Endothelial cell of umbilical vein (primary cell): ENCODE data around the gene ACAA1. TPM values are rescaled to one million over a fixed set of nuclear protein-coding genes. Genes with fewer than 3 reads are reported as not detected.

ENCODE experiments used
- BruUV-seq: library from RNA; stranded (reverse); fragments of 400-500 nt; replicated peaks from 2 replicates; lab custom pipeline; 2021; lab: Mats Ljungman, UMichigan
- CTCF ChIA-PET: fragments of 300-600, 350-600 bp; sonication (Branson Sonifier 250); formaldehyde crosslinking; loops from one replicate; lab custom pipeline; 2021; ENCODE audit warnings: antibody characterized with exemption, inconsistent platforms; lab: Charles Lee
- POLR2A ChIA-PET: fragments of 300-600, 350-600 bp; sonication (Branson Sonifier 250); formaldehyde crosslinking; loops from one replicate; lab custom pipeline; 2021; ENCODE audit warnings: antibody characterized with exemption, inconsistent platforms; lab: Charles Lee
- DNase-seq: peaks from one replicate; pipeline ENCODE4 v3.0.0-alpha.2; 2011; ENCODE audit warnings: low read depth, low spot score
- FAIRE-seq: peaks from 2 replicates; lab custom pipeline; 2011; peaks lifted over from hg19 to GRCh38; lab: Jason Lieb, UNC
- H2AFZ ChIP-seq: 2 replicates; pipeline ENCODE4 v1.6.0; 2012; ENCODE audit warnings: low read depth, low read length, control low read depth, inconsistent platforms
- H3K27ac ChIP-seq: 2 replicates; pipeline ENCODE4 v1.5.1; 2011; ENCODE audit warnings: low read depth, mild to moderate bottlenecking, control low read depth, low read length, moderate library complexity; ENCODE audit not compliant: insufficient read depth
- H3K27me3 ChIP-seq, 2 experiments: 2 replicates each; pipeline versions ENCODE4 v1.6.0 to v1.6.1; 2011; ENCODE audit warnings: low read length in 2 of 2, mixed read lengths in 1 of 2; ENCODE audit not compliant: control insufficient read depth in 2 of 2, insufficient read depth in 2 of 2
- H3K36me3 ChIP-seq, 2 experiments: 2 replicates in 1 of 2; 3 replicates in 1 of 2; pipeline ENCODE4 v1.5.1; 2011; ENCODE audit warnings: low read length in 2 of 2, mild to moderate bottlenecking in 1 of 2, moderate library complexity in 1 of 2; ENCODE audit not compliant: control insufficient read depth in 2 of 2, insufficient read depth in 2 of 2; ENCODE audit errors: extremely low read depth in 1 of 2
- H3K4me1 ChIP-seq: 3 replicates; pipeline ENCODE4 v1.5.1; 2011; ENCODE audit warnings: mild to moderate bottlenecking, low read length; ENCODE audit not compliant: control insufficient read depth, insufficient read depth; ENCODE audit errors: extremely low read depth
- H3K4me2 ChIP-seq: 2 replicates; pipeline ENCODE4 v1.6.1; 2011; ENCODE audit warnings: low read length, control low read depth, mixed read lengths; ENCODE audit not compliant: insufficient read depth
- H3K4me3 ChIP-seq, 3 experiments: fragments of 200-600 bp in 1 of 3; sonication (generic), shearing (Covaris generic) in 1 of 3; replicated peaks in 1 of 3; 2 replicates each; pipeline ENCODE4 v1.5.1; 2011 to 2016; ENCODE audit warnings: control low read depth in 3 of 3, low read length in 3 of 3, mild to moderate bottlenecking in 2 of 3, inconsistent platforms in 1 of 3, low read depth in 1 of 3, moderate library complexity in 1 of 3; ENCODE audit not compliant: insufficient read depth in 1 of 3
- H3K79me2 ChIP-seq: 2 replicates; pipeline ENCODE4 v1.6.0; 2012; ENCODE audit warnings: low read length, inconsistent platforms; ENCODE audit not compliant: control insufficient read depth, insufficient read depth
- H3K9ac ChIP-seq: replicated peaks from 2 replicates; pipeline ENCODE3; 2011; ENCODE audit warnings: low read length, control low read depth; ENCODE audit not compliant: insufficient read depth; ENCODE audit errors: extremely low read depth
- H3K9me1 ChIP-seq: replicated peaks from 3 replicates; pipeline ENCODE4 v1.6.0; 2011; ENCODE audit warnings: mild to moderate bottlenecking, low read length; ENCODE audit not compliant: control insufficient read depth, insufficient read depth; ENCODE audit errors: extremely low read depth
- H3K9me3 ChIP-seq: replicated peaks from 2 replicates; pipeline ENCODE4 v1.5.1; 2012; ENCODE audit warnings: low read length, inconsistent platforms; ENCODE audit not compliant: control insufficient read depth, insufficient read depth
- H4K20me1 ChIP-seq: replicated peaks from 2 replicates; pipeline ENCODE3; 2011; ENCODE audit warnings: mild to moderate bottlenecking, low read length; ENCODE audit not compliant: control insufficient read depth, insufficient read depth; ENCODE audit errors: extremely low read depth
- EZH2 ChIP-seq: IDR thresholded peaks from 2 replicates; pipeline ENCODE4 v1.6.1; 2012; ENCODE audit warnings: borderline replicate concordance, low read depth, mild to moderate bottlenecking, moderate library complexity, low read length, inconsistent platforms; ENCODE audit not compliant: severe bottlenecking
- FOS ChIP-seq: IDR thresholded peaks from 2 replicates; pipeline ENCODE4 v1.6.1; 2011; ENCODE audit warnings: mild to moderate bottlenecking, low read length, moderate library complexity, borderline replicate concordance; ENCODE audit not compliant: insufficient read depth
- GATA2 ChIP-seq: IDR thresholded peaks from 2 replicates; pipeline ENCODE4 v1.7.0; 2011; ENCODE audit warnings: low read depth, mild to moderate bottlenecking, moderate library complexity, mixed read lengths, low read length; ENCODE audit not compliant: insufficient read length, insufficient read depth
- JUN ChIP-seq: IDR thresholded peaks from 2 replicates; pipeline ENCODE4 v1.6.1; 2011; ENCODE audit warnings: borderline replicate concordance, low read depth; ENCODE audit not compliant: insufficient read length, insufficient read depth
- MYC ChIP-seq: IDR thresholded peaks from one replicate; pipeline ENCODE4 v1.6.1; 2011; ENCODE audit warnings: mild to moderate bottlenecking, low read depth, low read length
- POLR2A ChIP-seq: IDR thresholded peaks from 2 replicates; pipeline ENCODE4 v1.6.1; 2012; ENCODE audit warnings: low read depth, mild to moderate bottlenecking, control low read depth, low read length
- dilution Hi-C: fragments of 300-500 bp; cut with MboI; formaldehyde crosslinking; loops from one replicate; pipeline ENCODE4 v1.15.0; 2019; ENCODE audit warnings: low sequenced_read_pairs; ENCODE audit not compliant: extremely low pct_ligation_motif_present
- intact Hi-C: fragments of 100-400 bp; cut with micrococcal nuclease; formaldehyde crosslinking; loops from one replicate; pipeline ENCODE4 v1.10.0; 2022
- polyA plus RNA-seq, 4 experiments: library from polyadenylated mRNA; depleted of rRNA in 3 of 4; stranded (reverse) in 3 of 4; unstranded in 1 of 4; fragments of >200 nt; gene quantifications; 2 replicates each; pipeline versions ENCODE4 v1.2.1 to v1.2.3, GENCODE V29; 2011 to 2012; ENCODE audit warnings: missing spikeins in 1 of 4
- total RNA-seq: library from RNA; stranded (reverse); gene quantifications from 2 replicates; pipeline ENCODE4 v1.2.3, GENCODE V29; 2021
- TF ChIP-seq, protein P1 (sequence below), 2 donors: IDR thresholded peaks; 1 replicate in 1 of 2; 2 replicates in 1 of 2; pipeline ENCODE4 v1.5.1; 2011; ENCODE audit warnings: low read length in 2 of 2, mild to moderate bottlenecking in 2 of 2, moderate library complexity in 2 of 2, control low read depth in 1 of 2, inconsistent platforms in 1 of 2, low read depth in 1 of 2; ENCODE audit not compliant: insufficient read depth in 1 of 2; ENCODE audit errors: extremely low read depth in 1 of 2

Gene ACAA1
- total and polyA plus RNA-seq, 2 donors (not counting 3 experiments of a cell fraction or from before 2014, with no cell fraction given): 52.1 to 53.8 TPM

DNA sequence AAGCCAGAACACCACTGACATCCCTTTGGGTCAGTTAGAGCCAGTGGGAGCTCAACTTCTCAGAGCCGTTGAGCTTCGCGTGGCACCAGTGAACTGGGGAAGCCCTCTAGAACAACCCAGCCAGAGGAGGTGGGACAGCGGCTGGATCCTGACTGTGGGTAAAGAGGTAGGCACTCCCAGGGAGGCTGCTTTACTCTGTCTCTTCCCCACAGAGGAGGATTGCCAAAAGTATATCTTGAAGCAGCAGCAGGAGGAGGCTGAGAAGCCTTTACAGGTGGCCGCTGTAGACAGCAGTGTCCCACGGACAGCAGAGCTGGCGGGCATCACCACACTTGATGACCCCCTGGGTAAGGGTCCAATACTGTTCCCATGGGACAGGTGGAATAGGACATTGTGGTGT lies 2.7 kb upstream of the ACAA1 start:
- FAIRE-seq: no peak
- TF ChIP-seq, protein P1, sequence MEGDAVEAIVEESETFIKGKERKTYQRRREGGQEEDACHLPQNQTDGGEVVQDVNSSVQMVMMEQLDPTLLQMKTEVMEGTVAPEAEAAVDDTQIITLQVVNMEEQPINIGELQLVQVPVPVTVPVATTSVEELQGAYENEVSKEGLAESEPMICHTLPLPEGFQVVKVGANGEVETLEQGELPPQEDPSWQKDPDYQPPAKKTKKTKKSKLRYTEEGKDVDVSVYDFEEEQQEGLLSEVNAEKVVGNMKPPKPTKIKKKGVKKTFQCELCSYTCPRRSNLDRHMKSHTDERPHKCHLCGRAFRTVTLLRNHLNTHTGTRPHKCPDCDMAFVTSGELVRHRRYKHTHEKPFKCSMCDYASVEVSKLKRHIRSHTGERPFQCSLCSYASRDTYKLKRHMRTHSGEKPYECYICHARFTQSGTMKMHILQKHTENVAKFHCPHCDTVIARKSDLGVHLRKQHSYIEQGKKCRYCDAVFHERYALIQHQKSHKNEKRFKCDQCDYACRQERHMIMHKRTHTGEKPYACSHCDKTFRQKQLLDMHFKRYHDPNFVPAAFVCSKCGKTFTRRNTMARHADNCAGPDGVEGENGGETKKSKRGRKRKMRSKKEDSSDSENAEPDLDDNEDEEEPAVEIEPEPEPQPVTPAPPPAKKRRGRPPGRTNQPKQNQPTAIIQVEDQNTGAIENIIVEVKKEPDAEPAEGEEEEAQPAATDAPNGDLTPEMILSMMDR (IDR thresholded peaks at IDR 0.05; ENCODE audit: extremely low read depth in 1 of 2, insufficient read depth in 1 of 2, low read depth in 1 of 2, low read length in 2 of 2): no peak
- TF ChIP-seq EZH2: no peak
- TF ChIP-seq JUN: no peak
- TF ChIP-seq FOS: no peak
- TF ChIP-seq POLR2A: no peak
- TF ChIP-seq GATA2: no peak
- no peak for TF ChIP-seq MYC
- Histone ChIP-seq H3K4me3 (no peak overlapping the region), H3K4me1 (peaks cover 24% of the 10 kb centered on the region), H3K4me2 (peak overlapping the region; percentile 62), H3K27ac (no peak overlapping the region), H3K9me1 (no peaks in the 10 kb centered on the region), H3K9me3 (no peaks in the 10 kb centered on the region), H2AFZ (no peak overlapping the region), H3K9ac (no peak overlapping the region), H3K36me3 (peaks cover 0 to 14% of the 10 kb centered on the region in 2 experiments), H3K27me3 (no peaks in the 10 kb centered on the region), H4K20me1 (no peaks in the 10 kb centered on the region), H3K79me2 (peaks cover 11% of the 10 kb centered on the region)
- ChIA-PET POLR2A (interaction anchor here (0.9 kb wide), 1 partner anchor 25 kb away, joined by 3 read pairs; the partner anchor contains the start of gene OXSR1), CTCF (interaction anchor here (0.7 to 4.5 kb wide), 5 partner anchors 25 to 512 kb away, joined by 3 to 43 read pairs (median 3); partner anchors contain the start of genes OXSR1 and XYLB)
- no TSS peak for BruUV-seq
- intact Hi-C loops: loop anchor here (5.0 to 10.0 kb wide), 6 partner anchors 93 to 515 kb away; partner anchors contain the start of gene EXOG
- dilution Hi-C loops: no loop called here
- no peak for DNase-seq
